ENCODE results near the gene SAMMSON.

Gene SAMMSON

GRCh38 chr3:69999140-70000027 is at the start of gene SAMMSON:
SAMMSON (plus strand) TSS chr3:69999733.
- DNase-seq, result no peak

- no peak for DNase-seq
These were observed 47.9 kb upstream of the SAMMSON start for GRCh38 chr3:69951616-69952015.

GRCh38 chr3:69959581-69959980 is 40.0 kb upstream of the SAMMSON start:
- no peak for DNase-seq

GRCh38 chr3:69961706-69962439 is 37.7 kb upstream of the SAMMSON start:
- no peak for DNase-seq

GRCh38 chr3:69963643-69964042 is 35.9 kb upstream of the SAMMSON start:
- DNase-seq, result no peak

GRCh38 chr3:69967156-69967555 is 32.4 kb upstream of the SAMMSON start:
- no peak for DNase-seq

- no peak for DNase-seq
These were observed 28.7 kb upstream of the SAMMSON start for GRCh38 chr3:69970827-69971226.

GRCh38 chr3:69972672-69973071 is 26.9 kb upstream of the SAMMSON start:
- DNase-seq, result no peak

GRCh38 chr3:69976021-69976420 is 23.5 kb upstream of the SAMMSON start:
- DNase-seq, result no peak

GRCh38 chr3:69983546-69984265 is 15.8 kb upstream of the SAMMSON start:
- no peak for DNase-seq

GRCh38 chr3:69985266-69985665 is 14.3 kb upstream of the SAMMSON start:
- no peak for DNase-seq

- no peak for DNase-seq
These were observed 13.1 kb upstream of the SAMMSON start for GRCh38 chr3:69986419-69986818.

- no peak for DNase-seq
These were observed 11.7 kb upstream of the SAMMSON start for GRCh38 chr3:69987833-69988232.

- DNase-seq, result no peak
These were observed 5.8 kb upstream of the SAMMSON start for GRCh38 chr3:69993757-69994156.

GRCh38 chr3:69994919-69995318 is 4.6 kb upstream of the SAMMSON start:
- DNase-seq, result no peak

GRCh38 chr3:69997631-69998307 is 1.8 kb upstream of the SAMMSON start:
- DNase-seq, result no peak

GRCh38 chr3:69998759-69999139 is 784 bp upstream of the SAMMSON start:
- no peak for DNase-seq

- no peak for DNase-seq
These were observed 486 bp downstream of the SAMMSON start for GRCh38 chr3:70000028-70000410.

- DNase-seq, result no peak
These were observed 1.1 kb downstream of the SAMMSON start for GRCh38 chr3:70000563-70001081.

- DNase-seq, result no peak
These were observed 3.6 kb downstream of the SAMMSON start for GRCh38 chr3:70003119-70003518.

- DNase-seq, result no peak
These were observed 6.6 kb downstream of the SAMMSON start for GRCh38 chr3:70006089-70006488.

GRCh38 chr3:70010346-70010745 is 10.8 kb downstream of the SAMMSON start:
- no peak for DNase-seq

- DNase-seq, result no peak
These were observed 12.0 kb downstream of the SAMMSON start for GRCh38 chr3:70011582-70011981.
